GM12878 (cell line): Measurements from ENCODE around the gene ABHD1. TPM values are rescaled to one million over a fixed set of nuclear protein-coding genes. Genes with fewer than 3 reads are reported as not detected.

ENCODE experiments used
- ATAC-seq: fragments of 200-7000 bp; cut with Tn5 transposase; 3 replicates; pipeline ENCODE4 v1.9.1; 2020; ENCODE audit warnings: mild to moderate bottlenecking, moderate library complexity
- BruUV-seq: library from RNA; stranded (reverse); fragments of 400-500 nt; replicated peaks from 2 replicates; lab custom pipeline; 2021; lab: Mats Ljungman, UMichigan
- CTCF ChIA-PET: fragments of 300-600 bp; sonication (Branson Sonifier 250); formaldehyde crosslinking; extraction: SDS; loops from one replicate; lab custom pipeline; 2021; ENCODE audit warnings: inconsistent platforms; lab: Yijun Ruan, JAX
- POLR2A ChIA-PET: fragments of 350-600 bp; formaldehyde crosslinking; extraction: SDS; loops from one replicate; lab custom pipeline; 2021; ENCODE audit warnings: inconsistent platforms; lab: Charles Lee
- RAD21 ChIA-PET: fragments of 300-600 bp; sonication (Branson Sonifier 250); formaldehyde crosslinking; loops from one replicate; lab custom pipeline; 2023; ENCODE audit warnings: antibody characterized with exemption; ENCODE audit not compliant: unreplicated experiment; lab: Charles Lee
- SMC1A ChIA-PET: fragments of 300-600 bp; sonication (Branson Sonifier 250); formaldehyde crosslinking; loops from one replicate; lab custom pipeline; 2023; ENCODE audit not compliant: unreplicated experiment, uncharacterized antibody; lab: Charles Lee
- DNase-seq: peaks from one replicate; pipeline ENCODE4 v3.0.0-alpha.2; 2011; ENCODE audit warnings: low read depth, low spot score
- FAIRE-seq: peaks from 3 replicates; lab custom pipeline; 2011; peaks lifted over from hg19 to GRCh38; lab: Jason Lieb, UNC
- H2AFZ ChIP-seq: 2 replicates; pipeline ENCODE4 v1.6.0; 2011; ENCODE audit warnings: low read depth, low read length, control low read depth; ENCODE audit not compliant: control insufficient read depth
- H3K27ac ChIP-seq: 2 replicates; pipeline ENCODE4 v1.5.1; 2011; ENCODE audit warnings: control low read depth; ENCODE audit not compliant: control insufficient read depth, insufficient read depth
- H3K27me3 ChIP-seq, 2 experiments: replicated peaks in 1 of 2; 2 replicates each; pipeline versions ENCODE4 v1.6.0 to v1.6.1; 2011; ENCODE audit warnings: low read length in 1 of 2; ENCODE audit not compliant: control insufficient read depth in 2 of 2, insufficient read depth in 2 of 2
- H3K36me3 ChIP-seq, 2 experiments: 2 replicates each; pipeline ENCODE4 v1.5.1; 2011; ENCODE audit warnings: low read length in 1 of 2; ENCODE audit not compliant: control insufficient read depth in 2 of 2, insufficient read depth in 2 of 2
- H3K4me1 ChIP-seq: 2 replicates; pipeline ENCODE4 v1.6.1; 2011; ENCODE audit warnings: mild to moderate bottlenecking, low read length, moderate library complexity, mixed read lengths; ENCODE audit not compliant: control insufficient read depth, insufficient read depth
- H3K4me2 ChIP-seq: 2 replicates; pipeline ENCODE4 v1.6.0; 2011; ENCODE audit warnings: control low read depth; ENCODE audit not compliant: control insufficient read depth, insufficient read depth
- H3K4me3 ChIP-seq: fragments of 200-600 bp; sonication (generic); 2 replicates; pipeline ENCODE4 v1.5.1; 2016
- H3K79me2 ChIP-seq: 2 replicates; pipeline ENCODE4 v1.6.0; 2011; ENCODE audit warnings: low read length; ENCODE audit not compliant: control insufficient read depth, insufficient read depth
- H3K9ac ChIP-seq: 2 replicates; pipeline ENCODE4 v1.8.0; 2011; ENCODE audit warnings: low read length, control low read depth, mixed read lengths; ENCODE audit not compliant: control insufficient read depth, insufficient read depth
- H3K9me3 ChIP-seq: replicated peaks from 3 replicates; pipeline ENCODE4 v1.5.1; 2011; ENCODE audit warnings: mild to moderate bottlenecking, low read length; ENCODE audit not compliant: control insufficient read depth, insufficient read depth
- H4K20me1 ChIP-seq: 2 replicates; pipeline ENCODE4 v1.6.0; 2011; ENCODE audit not compliant: control insufficient read depth, insufficient read depth
- ATF7 ChIP-seq: fragments of 450-650 bp; IDR thresholded peaks from 2 replicates; pipeline ENCODE4 v1.6.1; 2016; ENCODE audit warnings: low read depth, mild to moderate bottlenecking
- CBX5 ChIP-seq: sonication (generic); IDR thresholded peaks from 2 replicates; pipeline ENCODE4 v1.6.1; 2016; ENCODE audit warnings: low read depth, moderate library complexity, mild to moderate bottlenecking, inconsistent platforms
- CEBPB ChIP-seq, 2 experiments: fragments of 150-350 bp in 1 of 2; IDR thresholded peaks; 2 replicates each; pipeline ENCODE4 v1.6.1; 2012 to 2014; ENCODE audit warnings: low read depth in 2 of 2, low read length in 2 of 2, borderline replicate concordance in 1 of 2, inconsistent platforms in 1 of 2
- CREB1 ChIP-seq: IDR thresholded peaks from 2 replicates; pipeline ENCODE4 v1.6.1; 2012; ENCODE audit warnings: low read depth, mild to moderate bottlenecking, inconsistent platforms
- FOS ChIP-seq: IDR thresholded peaks from 3 replicates; pipeline ENCODE4 v1.6.1; 2011; ENCODE audit warnings: borderline replicate concordance; ENCODE audit not compliant: insufficient read length; ENCODE audit errors: extremely low read depth
- HDGF ChIP-seq: fragments of 450-650 bp; IDR thresholded peaks from 2 replicates; pipeline ENCODE4 v1.6.1; 2016; ENCODE audit warnings: antibody characterized with exemption
- IKZF1 ChIP-seq: fragments of 450-650 bp; conservative IDR thresholded peaks from 2 replicates; pipeline ENCODE4 v1.6.1; 2017; ENCODE audit warnings: antibody characterized with exemption, mild to moderate bottlenecking
- KDM1A ChIP-seq: fragments of 200-600 bp; sonication (generic); IDR thresholded peaks from 2 replicates; pipeline ENCODE4 v1.6.1; 2016; ENCODE audit warnings: borderline replicate concordance
- NR2C2 ChIP-seq: IDR thresholded peaks from 2 replicates; pipeline ENCODE4 v1.6.1; 2011; ENCODE audit warnings: borderline replicate concordance, low read depth; ENCODE audit not compliant: control insufficient read depth, insufficient read length
- RAD21 ChIP-seq: IDR thresholded peaks from 2 replicates; pipeline ENCODE4 v1.6.1; 2011; ENCODE audit warnings: mild to moderate bottlenecking, low read depth, low read length, moderate library complexity; ENCODE audit not compliant: insufficient read depth
- SP1 ChIP-seq: IDR thresholded peaks from one replicate; pipeline ENCODE4 v1.6.1; 2011; ENCODE audit warnings: low read depth, low read length
- TARDBP ChIP-seq: IDR thresholded peaks from 2 replicates; pipeline ENCODE4 v1.6.1; 2016; ENCODE audit warnings: borderline replicate concordance
- ZBTB11 ChIP-seq: fragments of 450-650 bp; formaldehyde crosslinking; IDR thresholded peaks from 2 replicates; pipeline ENCODE4 v1.5.0; 2022; ENCODE audit warnings: mild to moderate bottlenecking, missing genetic modification characterization
- ZNF622 ChIP-seq: fragments of 450-650 bp; IDR thresholded peaks from 2 replicates; pipeline ENCODE4 v1.6.1; 2017; ENCODE audit warnings: mild to moderate bottlenecking, inconsistent platforms
- ZNF687 ChIP-seq: fragments of 450-650 bp; IDR thresholded peaks from 2 replicates; pipeline ENCODE4 v1.6.1; 2017; ENCODE audit warnings: mild to moderate bottlenecking, moderate library complexity
- ZZZ3 ChIP-seq: IDR thresholded peaks from 2 replicates; pipeline ENCODE4 v1.6.1; 2011; ENCODE audit warnings: low read depth; ENCODE audit not compliant: control insufficient read depth, insufficient read length
- WGBS: methylation state at CpG from one replicate; pipeline ENCODE4 v1.1.6; 2016; ENCODE audit warnings: low lambda C conversion rate; ENCODE audit not compliant: insufficient replicate concordance, insufficient coverage; ENCODE audit errors: missing lambda C conversion rate; 5-methylcytosine and 5-hydroxymethylcytosine counted together
- in situ Hi-C: fragments of 300-500 bp; cut with MboI; formaldehyde crosslinking; loops from 9 replicates; pipeline ENCODE4 v1.14.3; 2018; ENCODE audit warnings: mixed read lengths
- intact Hi-C: fragments of 100-400 bp; cut with micrococcal nuclease; formaldehyde crosslinking; loops from one replicate; pipeline ENCODE4 v1.14.2; 2022; ENCODE audit not compliant: unreplicated experiment
- polyA plus RNA-seq, 11 experiments: library from polyadenylated mRNA; depleted of rRNA in 4 of 11; unstranded in 6 of 11; stranded (reverse) in 5 of 11; fragments of >200 nt; fragmentation: Nextera tagmentation in 4 of 11; fragmentation: Illumina TruSeq in 1 of 11; extraction: Ambion mirVana in 4 of 11; extraction: Trizol in 1 of 11; gene quantifications; 1 replicate in 1 of 11; 2 replicates in 10 of 11; pipeline versions ENCODE4 v1.2.1 to v1.2.3, GENCODE V29; 2011 to 2016; ENCODE audit warnings: inconsistent platforms in 2 of 11, missing spikeins in 2 of 11, low read depth in 1 of 11
- total RNA-seq, 4 experiments: library from RNA; depleted of rRNA in 3 of 4; stranded (reverse); fragments of >200 nt in 3 of 4; fragmentation: Illumina TruSeq in 1 of 4; extraction: Trizol in 1 of 4; gene quantifications; 2 replicates each; pipeline versions ENCODE4 v1.2.1 to v1.2.3, GENCODE V29; 2013 to 2021

Gene ABHD1
- total and polyA plus RNA-seq, 10 of the 15 experiments (the other 5 are each of a cell fraction or from before 2014, with no cell fraction given) = 0.04 to 0.35 (median 0.17) TPM; not detected in 2

- no peak for TF ChIP-seq CREB1
- TF ChIP-seq CEBPB (IDR thresholded peaks at IDR 0.05; ENCODE audit: borderline replicate concordance in 1 of 2, low read depth in 2 of 2, low read length in 2 of 2) = no peak
- TF ChIP-seq TARDBP = no peak
- no peak for TF ChIP-seq RAD21
- no peak for TF ChIP-seq ZNF622
- no peak for TF ChIP-seq ATF7
- TF ChIP-seq, all 136 proteins: peak for 0
These were observed 824 bp upstream of the ABHD1 start (continued) for GRCh38 chr2:27122791-27123190.

- no peaks in the 10 kb centered on the region for H3K9me3 ChIP-seq
- no peak for DNase-seq
- intact Hi-C loops (no loop called here), in situ Hi-C loops (no loop called here)
- no peak for ATAC-seq
- H3K4me2 ChIP-seq = no peak overlapping the region
- H3K27me3 ChIP-seq = peaks cover 0 to 3% of the 10 kb centered on the region in 2 experiments; a peak in 1 of 4 replicates
- ChIA-PET CTCF (interaction anchor here (1.2 to 1.7 kb wide), 2 partner anchors 8 to 11 kb away, joined by 4 to 5 read pairs; no protein-coding TSS in a partner anchor), RAD21 (no interaction called here), SMC1A (interaction anchor here (0.6 to 1.7 kb wide), 4 partner anchors 22 to 413 kb away, joined by 3 to 6 read pairs (median 4); no protein-coding TSS in a partner anchor), POLR2A (interaction anchor here (1.3 kb wide), 1 partner anchor 8 kb away, joined by 5 read pairs; no protein-coding TSS in a partner anchor)
- no peak overlapping the region for H2AFZ ChIP-seq
- H3K27ac ChIP-seq = no peak overlapping the region
- peaks cover 5% of the 10 kb centered on the region; the same call in 1 of the 2 replicates for H3K4me1 ChIP-seq
- TF ChIP-seq IKZF1 (no peak), NR2C2 (no peak), ZBTB11 (CRISPR knock-in tag) (no peak), CBX5 (no peak), SP1 (no peak), HDGF (no peak), FOS (no peak), ZZZ3 (no peak), ZNF687 (no peak), KDM1A (no peak)
- H3K36me3 ChIP-seq = no peaks in the 10 kb centered on the region; a peak in 1 of 4 replicates
- no peak for FAIRE-seq
- no TSS peak for BruUV-seq
- no peaks in the 10 kb centered on the region for H3K79me2 ChIP-seq
- WGBS = 84% methylated on average over 2 of the region's 3 CpGs
- H4K20me1 ChIP-seq = no peaks in the 10 kb centered on the region
- H3K9ac ChIP-seq = no peak overlapping the region
- no peak overlapping the region for H3K4me3 ChIP-seq
These were observed 1.5 kb downstream of the ABHD1 start for GRCh38 chr2:27125104-27125503.
